OCI-LY1 (cell line): Measurements from ENCODE around the gene TANC1.

ENCODE experiments used
- H2AFZ ChIP-seq: fragments of 200-600 bp; sonication (generic), shearing (Covaris generic); 2 replicates; pipeline ENCODE4 v1.6.0; 2014; ENCODE audit warnings: antibody characterized with exemption, mild to moderate bottlenecking, low read length
- H3F3A ChIP-seq: fragments of 200-600 bp; sonication (generic), shearing (Covaris generic); 2 replicates; pipeline ENCODE4 v1.6.0; 2014; ENCODE audit warnings: mild to moderate bottlenecking, antibody characterized with exemption, low read length, moderate library complexity; ENCODE audit not compliant: insufficient read depth
- H3K27ac ChIP-seq: fragments of 200-600 bp; sonication (generic); 2 replicates; pipeline ENCODE4 v1.5.1; 2014; ENCODE audit warnings: low read length, mixed run types, mild to moderate bottlenecking, low read depth; ENCODE audit not compliant: poor library complexity, severe bottlenecking
- H3K27me3 ChIP-seq: fragments of 200-600 bp; sonication (generic); 2 replicates; pipeline ENCODE4 v1.6.0; 2014; ENCODE audit warnings: antibody characterized with exemption, mild to moderate bottlenecking, low read length, moderate library complexity; ENCODE audit not compliant: insufficient read depth
- H3K36me3 ChIP-seq: fragments of 200-600 bp; sonication (generic); 2 replicates; pipeline ENCODE4 v1.6.1; 2014; ENCODE audit warnings: mild to moderate bottlenecking, antibody characterized with exemption, low read length, moderate library complexity, mixed read lengths; ENCODE audit not compliant: insufficient read depth
- H3K4me1 ChIP-seq: fragments of 200-600 bp; sonication (generic); 2 replicates; pipeline ENCODE4 v1.5.1; 2014; ENCODE audit warnings: mild to moderate bottlenecking, low read length, moderate library complexity; ENCODE audit not compliant: insufficient read depth, severe bottlenecking
- H3K4me2 ChIP-seq: fragments of 200-600 bp; sonication (generic), shearing (Covaris generic); 2 replicates; pipeline ENCODE4 v1.6.1; 2014; ENCODE audit warnings: low read length
- H3K4me3 ChIP-seq: fragments of 200-600 bp; sonication (generic); 2 replicates; pipeline ENCODE4 v1.5.1; 2014; ENCODE audit warnings: low read length, low read depth, mild to moderate bottlenecking, mixed read lengths; ENCODE audit not compliant: poor library complexity, severe bottlenecking
- H3K79me2 ChIP-seq: fragments of 200-600 bp; shearing (Covaris generic); 2 replicates; pipeline ENCODE4 v1.6.1; 2016; ENCODE audit warnings: mixed run types, low read length, mixed read lengths; ENCODE audit not compliant: insufficient read depth
- H3K9ac ChIP-seq: fragments of 200-600 bp; sonication (generic), shearing (Covaris generic); 2 replicates; pipeline ENCODE4 v1.6.1; 2014; ENCODE audit warnings: mild to moderate bottlenecking, low read length, mixed read lengths
- H3K9me2 ChIP-seq: fragments of 200-600 bp; sonication (generic), shearing (Covaris generic); 2 replicates; pipeline ENCODE4 v1.6.1; 2014; ENCODE audit warnings: low read depth, mild to moderate bottlenecking, low read length, mixed read lengths
- H3K9me3 ChIP-seq: fragments of 200-600 bp; shearing (Covaris generic); 2 replicates; pipeline ENCODE4 v1.6.1; 2014; ENCODE audit warnings: low read length, mixed read lengths
- H4K20me1 ChIP-seq: fragments of 200-600 bp; sonication (generic), shearing (Covaris generic); 2 replicates; pipeline ENCODE4 v1.6.0; 2016; ENCODE audit warnings: mild to moderate bottlenecking, low read length; ENCODE audit not compliant: insufficient read depth
- CTCF ChIP-seq: fragments of 200-600 bp; sonication (generic), shearing (Covaris generic); IDR thresholded peaks from 2 replicates; pipeline ENCODE4 v1.5.1; 2017; ENCODE audit warnings: mild to moderate bottlenecking, antibody characterized with exemption, low read length, moderate library complexity, mixed read lengths
- EZH2 ChIP-seq: fragments of 200-600 bp; sonication (generic), shearing (Covaris generic); IDR thresholded peaks from 2 replicates; pipeline ENCODE4 v1.8.0; 2017; ENCODE audit warnings: borderline replicate concordance, mixed run types, mild to moderate bottlenecking, antibody characterized with exemption, low read length, moderate library complexity, mixed read lengths

Gene TANC1

GRCh38 chr2:159147690-159148089, 179.2 kb downstream of the TANC1 start:
- no peaks in the 10 kb centered on the region for H3K9me2 ChIP-seq
- no peak overlapping the region for H3K9ac ChIP-seq
- H3K79me2 ChIP-seq = no peaks in the 10 kb centered on the region
- no peaks in the 10 kb centered on the region for H4K20me1 ChIP-seq
- no peaks in the 10 kb centered on the region; the same call in 1 of the 2 replicates for H3K27me3 ChIP-seq
- no peak overlapping the region for H3K4me2 ChIP-seq
- H3K9me3 ChIP-seq = no peaks in the 10 kb centered on the region
- no peak overlapping the region for H3K27ac ChIP-seq
- no peaks in the 10 kb centered on the region for H3F3A ChIP-seq
- TF ChIP-seq CTCF (no peak), EZH2 (no peak)
- no peak overlapping the region for H2AFZ ChIP-seq
- H3K4me1 ChIP-seq = no peaks in the 10 kb centered on the region
- no peaks in the 10 kb centered on the region for H3K36me3 ChIP-seq
- H3K4me3 ChIP-seq = no peak overlapping the region

- no peaks in the 10 kb centered on the region for H3K36me3 ChIP-seq
- H3K4me1 ChIP-seq = no peaks in the 10 kb centered on the region
- H3K4me3 ChIP-seq = no peak overlapping the region
- H3K27ac ChIP-seq = no peak overlapping the region
- H3F3A ChIP-seq = no peaks in the 10 kb centered on the region
- H2AFZ ChIP-seq = no peak overlapping the region
- H3K79me2 ChIP-seq = no peaks in the 10 kb centered on the region
- no peak overlapping the region for H3K9ac ChIP-seq
- no peak overlapping the region for H3K4me2 ChIP-seq
- H3K9me3 ChIP-seq = no peaks in the 10 kb centered on the region
- TF ChIP-seq EZH2 = no peak
- no peak for TF ChIP-seq CTCF
- no peaks in the 10 kb centered on the region; the same call in 1 of the 2 replicates for H3K27me3 ChIP-seq
- no peaks in the 10 kb centered on the region for H3K9me2 ChIP-seq
- no peaks in the 10 kb centered on the region for H4K20me1 ChIP-seq
Observed at GRCh38 chr2:159148901-159149300, 180.5 kb downstream of the TANC1 start.

- Histone ChIP-seq H3K9ac (no peak overlapping the region), H3K4me2 (no peak overlapping the region), H3F3A (no peaks in the 10 kb centered on the region), H3K4me1 (no peaks in the 10 kb centered on the region), H4K20me1 (no peaks in the 10 kb centered on the region), H3K79me2 (no peaks in the 10 kb centered on the region), H3K27ac (no peak overlapping the region), H3K9me3 (no peaks in the 10 kb centered on the region), H3K4me3 (no peak overlapping the region), H3K27me3 (no peaks in the 10 kb centered on the region; the same call in 1 of the 2 replicates), H3K36me3 (no peaks in the 10 kb centered on the region), H2AFZ (no peak overlapping the region), H3K9me2 (no peaks in the 10 kb centered on the region)
- TF ChIP-seq EZH2 (no peak), CTCF (no peak)
Observed at GRCh38 chr2:159149747-159150146, 181.3 kb downstream of the TANC1 start.
